OCI-LY7 (cell line): ENCODE measurements around the gene CFAP97.

Experiments used
- CTCF ChIP-seq: fragments of 200-600 bp; sonication (generic); conservative IDR thresholded peaks from 2 replicates; pipeline ENCODE4 v1.5.1; 2014; ENCODE audit warnings: mild to moderate bottlenecking, antibody characterized with exemption, low read length, moderate library complexity, mixed read lengths
- EZH2phosphoT487 ChIP-seq: fragments of 200-600 bp; sonication (generic); IDR thresholded peaks from 2 replicates; pipeline ENCODE4 v1.6.1; 2018; ENCODE audit warnings: low read depth, borderline replicate concordance, mild to moderate bottlenecking, mixed run types, antibody characterized with exemption, low read length, moderate library complexity, mixed read lengths

GRCh38 chr4:185143601-185143969 is 60.2 kb downstream of the CFAP97 start:
- no peak for TF ChIP-seq CTCF
- TF ChIP-seq EZH2phosphoT487, result no peak
